Left lung (tissue), 10 donors: ENCODE results near the gene AREG. TPM values are rescaled to one million over a fixed set of nuclear protein-coding genes. Genes with fewer than 3 reads are reported as not detected.

Experiments
- ATAC-seq: fragments of 200-7000 bp; cut with Tn5 transposase; one replicate; pipeline ENCODE4 v1.9.1; 2020; ENCODE audit warnings: moderate library complexity
- DNase-seq, 4 donors: peaks; one replicate each; pipeline ENCODE4 v3.0.0-alpha.2; 2013 to 2020
- H3K27ac ChIP-seq, 2 donors: fragments of 200-600 bp; sonication (generic) in 1 of 2; one replicate each; pipeline versions ENCODE4 v1.5.0 to v1.8.0; 2020 to 2021
- H3K27me3 ChIP-seq, 2 donors: fragments of 200-600 bp; sonication (generic) in 1 of 2; one replicate each; pipeline versions ENCODE4 v1.5.0 to v1.8.0; 2020 to 2021
- H3K36me3 ChIP-seq, 2 donors: fragments of 200-600 bp; sonication (generic) in 1 of 2; one replicate each; pipeline versions ENCODE4 v1.5.0 to v1.8.0; 2020 to 2021
- H3K4me1 ChIP-seq, 2 donors: fragments of 200-600 bp; one replicate each; pipeline ENCODE4 v1.8.0; 2021
- H3K4me3 ChIP-seq, 2 donors: fragments of 200-600 bp; sonication (generic) in 1 of 2; one replicate each; pipeline versions ENCODE4 v1.5.0 to v1.8.0; 2020 to 2021; ENCODE audit warnings: mild to moderate bottlenecking in 1 of 2
- H3K9me3 ChIP-seq, 2 donors: fragments of 200-600 bp; sonication (generic) in 1 of 2; one replicate each; pipeline versions ENCODE4 v1.5.0 to v1.8.0; 2020 to 2021
- intact Hi-C, 2 donors: fragments of 100-400 bp; cut with DNase I; formaldehyde crosslinking; loops; one replicate each; pipeline versions ENCODE4 v1.11.2 to v1.14.2; 2022
- polyA plus RNA-seq, 6 donors: library from polyadenylated mRNA; unstranded; fragments of 120-200 nt; gene quantifications; one replicate each; pipeline ENCODE4 v1.2.1, GENCODE V29; 2013; ENCODE audit not compliant: insufficient read length in 6 of 6
- total RNA-seq, 2 donors: library from RNA; stranded (reverse); fragmentation: NEBNext Ultra II Directional; extraction: Animal tissue kit (Norgen Biotek cat#: 25700); gene quantifications; one replicate each; pipeline ENCODE4 v1.2.1, GENCODE V29; 2021
- TF ChIP-seq, protein P1 (sequence below), 2 donors: fragments of 200-600 bp; sonication (generic) in 1 of 2; IDR thresholded peaks; one replicate each; pipeline versions ENCODE4 v1.5.0 to v1.8.0; 2021; ENCODE audit warnings: antibody characterized with exemption in 2 of 2
- donor health status: DM: no; HTN: yes; CAD: no.
- donor health status: DM: no; HTN: no; CAD: no.

AREG gene
- total and polyA plus RNA-seq, 8 donors, result 0.90 to 130 (median 1.8) TPM

GRCh38 chr4:74453037-74453635, 8.2 kb downstream of the AREG start:
- ATAC-seq, result peak; percentile 42
- DNase-seq, result no peak
- intact Hi-C loops, result no loop called here
- H3K27me3 ChIP-seq, result no peaks in the 10 kb centered on the region
- TF ChIP-seq, protein P1, sequence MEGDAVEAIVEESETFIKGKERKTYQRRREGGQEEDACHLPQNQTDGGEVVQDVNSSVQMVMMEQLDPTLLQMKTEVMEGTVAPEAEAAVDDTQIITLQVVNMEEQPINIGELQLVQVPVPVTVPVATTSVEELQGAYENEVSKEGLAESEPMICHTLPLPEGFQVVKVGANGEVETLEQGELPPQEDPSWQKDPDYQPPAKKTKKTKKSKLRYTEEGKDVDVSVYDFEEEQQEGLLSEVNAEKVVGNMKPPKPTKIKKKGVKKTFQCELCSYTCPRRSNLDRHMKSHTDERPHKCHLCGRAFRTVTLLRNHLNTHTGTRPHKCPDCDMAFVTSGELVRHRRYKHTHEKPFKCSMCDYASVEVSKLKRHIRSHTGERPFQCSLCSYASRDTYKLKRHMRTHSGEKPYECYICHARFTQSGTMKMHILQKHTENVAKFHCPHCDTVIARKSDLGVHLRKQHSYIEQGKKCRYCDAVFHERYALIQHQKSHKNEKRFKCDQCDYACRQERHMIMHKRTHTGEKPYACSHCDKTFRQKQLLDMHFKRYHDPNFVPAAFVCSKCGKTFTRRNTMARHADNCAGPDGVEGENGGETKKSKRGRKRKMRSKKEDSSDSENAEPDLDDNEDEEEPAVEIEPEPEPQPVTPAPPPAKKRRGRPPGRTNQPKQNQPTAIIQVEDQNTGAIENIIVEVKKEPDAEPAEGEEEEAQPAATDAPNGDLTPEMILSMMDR (IDR thresholded peaks at IDR 0.05), result no peak
- no peaks in the 10 kb centered on the region for H3K9me3 ChIP-seq
- H3K36me3 ChIP-seq, result no peaks in the 10 kb centered on the region
- H3K4me1 ChIP-seq, result no peaks in the 10 kb centered on the region
- no peak overlapping the region for H3K27ac ChIP-seq
- no peak overlapping the region for H3K4me3 ChIP-seq

GRCh38 chr4:74453829-74454742, 9.2 kb downstream of the AREG start:
- Histone ChIP-seq H3K4me3 (no peak overlapping the region), H3K27ac (no peak overlapping the region), H3K27me3 (no peaks in the 10 kb centered on the region), H3K9me3 (no peaks in the 10 kb centered on the region), H3K4me1 (no peaks in the 10 kb centered on the region), H3K36me3 (no peaks in the 10 kb centered on the region)
- TF ChIP-seq, protein P1 (IDR thresholded peaks at IDR 0.05), result no peak
- ATAC-seq (no peak), DNase-seq (no peak)
- intact Hi-C loops, result no loop called here

DNA sequence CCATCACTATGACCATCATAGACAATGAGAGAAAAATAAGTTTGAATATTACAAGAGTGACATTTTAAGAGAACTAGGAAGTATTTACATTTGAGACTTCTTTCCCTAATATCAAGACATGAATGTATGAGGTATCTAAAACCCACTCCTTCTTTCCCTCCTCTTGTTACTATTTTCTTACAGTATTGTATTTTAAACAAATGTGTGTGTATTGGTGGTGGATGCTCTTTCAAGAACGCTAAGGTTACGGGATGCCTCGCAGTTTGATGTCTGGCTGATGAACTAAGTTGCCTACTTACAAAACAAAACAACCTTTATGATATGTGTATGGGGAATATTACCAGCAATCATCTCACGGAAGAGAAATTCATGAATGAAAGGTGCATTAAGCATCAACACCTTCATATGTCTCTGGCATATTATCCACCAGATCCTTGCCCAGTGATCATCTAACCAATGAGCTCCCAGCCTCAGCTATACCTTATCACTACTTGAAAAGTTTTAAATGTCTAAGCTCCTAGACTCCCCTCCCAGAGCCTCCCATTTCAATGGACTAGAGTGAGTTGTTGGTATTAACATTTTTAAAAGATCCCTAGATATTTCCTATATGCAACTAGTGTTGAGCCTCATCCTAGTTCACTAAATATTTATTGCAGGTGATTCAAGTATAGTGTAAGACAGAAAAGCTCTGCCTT, 10.6 kb downstream of the AREG start:
- TF ChIP-seq, protein P1 (IDR thresholded peaks at IDR 0.05), result no peak
- no peaks in the 10 kb centered on the region for H3K27me3 ChIP-seq
- no peaks in the 10 kb centered on the region for H3K4me1 ChIP-seq
- H3K36me3 ChIP-seq, result no peaks in the 10 kb centered on the region
- H3K9me3 ChIP-seq, result peaks cover 0 to 6% of the 10 kb centered on the region in 2 donors
- H3K27ac ChIP-seq, result no peak overlapping the region
- H3K4me3 ChIP-seq, result no peak overlapping the region
- DNase-seq, result no peak
- no peak for ATAC-seq
- intact Hi-C loops, result no loop called here

DNA sequence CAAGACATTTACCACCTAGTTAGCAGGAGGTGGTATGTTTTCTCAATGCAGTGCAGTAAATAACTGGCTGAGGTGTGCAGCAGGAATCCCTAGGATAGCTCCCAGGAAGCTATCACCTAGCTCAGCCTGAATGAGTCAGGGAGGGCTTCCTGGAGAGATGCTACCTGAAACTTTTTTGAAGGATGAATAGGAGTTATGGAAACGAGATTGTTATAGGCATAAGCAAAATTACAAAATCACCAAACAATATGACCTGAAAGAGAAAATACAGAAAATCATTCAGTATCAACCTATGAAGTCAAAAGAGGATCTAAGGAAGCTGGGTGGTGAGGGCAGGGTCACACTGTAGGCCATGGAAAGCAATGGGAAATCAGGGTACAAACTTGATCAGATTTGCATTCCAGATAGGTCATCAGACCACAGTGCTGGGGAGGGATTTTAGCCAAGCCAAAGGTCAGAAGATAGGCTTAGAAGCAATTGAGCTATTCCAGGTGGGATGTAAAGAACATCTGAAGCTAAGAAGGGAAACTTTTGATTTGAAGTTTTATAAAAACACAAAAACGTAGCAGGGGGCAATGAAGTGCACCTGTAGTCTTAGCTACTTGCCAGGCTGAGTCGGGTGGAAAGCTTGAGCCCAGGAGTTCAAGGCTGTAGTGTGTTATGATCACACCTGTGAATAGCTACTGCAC, 11.3 kb downstream of the AREG start:
- TF ChIP-seq, protein P1 (IDR thresholded peaks at IDR 0.05), result no peak
- ATAC-seq (peak; percentile 20), DNase-seq (no peak)
- peaks cover 0 to 12% of the 10 kb centered on the region in 2 donors for H3K9me3 ChIP-seq
- H3K36me3 ChIP-seq, result no peaks in the 10 kb centered on the region
- no peaks in the 10 kb centered on the region for H3K27me3 ChIP-seq
- no peak overlapping the region for H3K4me3 ChIP-seq
- H3K4me1 ChIP-seq, result no peaks in the 10 kb centered on the region
- no peak overlapping the region for H3K27ac ChIP-seq
- intact Hi-C loops, result no loop called here
